ENCODE data around the gene PLRG1.
"Not testable (repeated sequence)": the region's sequence is repeated elsewhere in the genome, so short reads cannot be mapped to it uniquely, and the experiment has no call there.

GRCh38 chr4:154597281-154597680 is 47.1 kb upstream of the PLRG1 start:
- not testable (repeated sequence) for TF ChIP-seq EZH2 (IDR thresholded peaks at IDR 0.05; ENCODE audit: low read length, missing control alignments); CTCF (conservative IDR thresholded peaks at IDR 0.05 in 1 of 2, IDR thresholded peaks at IDR 0.05 in 1 of 2; ENCODE audit: low read depth in 1 of 2, low read length in 2 of 2)

All from fibroblast of lung (primary cell).